ENCODE results near the gene ARSJ. TPM values are rescaled to one million over a fixed set of nuclear protein-coding genes. Genes with fewer than 3 reads are reported as not detected.

Gene ARSJ
- total and polyA plus RNA-seq, 2 of the 8 experiments (the other 6 are each of a cell fraction or from before 2014, with no cell fraction given) = 1.4 to 6.3 TPM

DNA sequence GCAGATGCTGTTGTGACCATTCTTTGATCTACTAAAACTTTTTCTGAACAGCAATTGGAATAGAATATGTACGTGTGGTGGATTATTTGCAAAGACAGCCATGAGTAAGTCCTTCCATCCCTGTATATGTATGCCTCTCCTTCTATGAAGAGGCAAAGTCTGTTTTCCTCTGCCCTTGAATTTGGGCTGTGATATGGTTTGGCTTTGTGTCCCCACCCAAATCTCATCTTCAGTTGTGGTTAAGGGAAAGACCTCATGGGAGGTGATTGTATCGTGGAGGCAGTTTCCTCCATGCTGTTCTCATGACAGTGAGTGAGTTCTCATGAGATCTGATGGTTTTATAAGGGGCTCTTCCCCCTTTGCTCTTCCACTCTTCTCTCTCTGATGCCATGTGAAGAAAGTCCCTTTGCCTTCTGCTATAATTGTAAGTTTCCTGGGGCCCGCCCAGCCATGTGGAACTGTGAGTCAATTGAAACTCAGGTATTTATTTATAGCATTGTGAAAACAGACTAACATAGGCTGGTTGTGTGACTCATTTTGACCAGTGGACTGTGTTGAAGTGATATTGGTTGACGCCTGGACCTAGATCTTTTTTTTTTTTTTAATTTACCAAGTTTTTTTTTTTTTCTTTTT lies 109.6 kb downstream of the ARSJ start:
- H2BK120ac ChIP-seq (replicated peaks; ENCODE audit: low read depth, low read length) = no peak overlapping the region
- TF ChIP-seq CHD2 (IDR thresholded peaks at IDR 0.05; ENCODE audit: low read length) = no peak
- TF ChIP-seq FOSL1 (IDR thresholded peaks at IDR 0.05; ENCODE audit: insufficient read depth, low read depth, low read length) = no peak
- no peak for TF ChIP-seq SIX5 (IDR thresholded peaks at IDR 0.05; ENCODE audit: low read depth, low read length)
- no peak for TF ChIP-seq MAFK (IDR thresholded peaks at IDR 0.05; ENCODE audit: low read depth, low read length)
- TF ChIP-seq POU5F1 (IDR thresholded peaks at IDR 0.05; ENCODE audit: low read depth, low read length) = no peak
- TF ChIP-seq GTF2F1 (IDR thresholded peaks at IDR 0.05; ENCODE audit: borderline replicate concordance, low read depth, low read length) = no peak
- TF ChIP-seq CEBPB (IDR thresholded peaks at IDR 0.05; ENCODE audit: low read depth, low read length) = no peak
- TF ChIP-seq SP1 (IDR thresholded peaks at IDR 0.05; ENCODE audit: low read depth, low read length) = no peak
- TF ChIP-seq TCF12 (IDR thresholded peaks at IDR 0.05; ENCODE audit: low read depth, low read length) = no peak
- TF ChIP-seq CBX5 (IDR thresholded peaks at IDR 0.05; ENCODE audit: low read depth, low read length) = no peak
- no peak for TF ChIP-seq NANOG (IDR thresholded peaks at IDR 0.05; ENCODE audit: insufficient read depth, low read depth, low read length, poor library complexity, severe bottlenecking)
- no peak for TF ChIP-seq HDAC6 (IDR thresholded peaks at IDR 0.05; ENCODE audit: low read depth, low read length)
- TF ChIP-seq EGR1 (IDR thresholded peaks at IDR 0.05; ENCODE audit: borderline replicate concordance, low read depth, low read length) = no peak
- TF ChIP-seq RXRA (IDR thresholded peaks at IDR 0.05; ENCODE audit: insufficient read depth, low read depth, low read length) = no peak
- no peak overlapping the region for H4K5ac ChIP-seq (ENCODE audit: insufficient read length, low read depth, low read length)
- FAIRE-seq (no peak), DNase-seq (ENCODE audit: low read depth in 1 of 2, low spot score in 2 of 2) (no peak)
- peaks cover 0 to 6% (median 4%) of the 10 kb centered on the region in 4 experiments; a peak in 4 of 7 replicates for H3K4me1 ChIP-seq (replicated peaks in 1 of 4; ENCODE audit: control insufficient read depth in 3 of 4, insufficient read depth in 4 of 4, low read length in 3 of 4)
- H2AFZ ChIP-seq (ENCODE audit: low read length) = no peak overlapping the region
- H3K56ac ChIP-seq (replicated peaks; ENCODE audit: insufficient read length, low read depth, low read length) = no peak overlapping the region
- no peaks in the 10 kb centered on the region for H3K23me2 ChIP-seq (ENCODE audit: low read depth, low read length)
- H2BK15ac ChIP-seq (ENCODE audit: low read length) = 0 out of 2 replicates have a peak overlapping the region, but pooled peaks have one; percentile 54
- no peak overlapping the region for H3K4ac ChIP-seq (replicated peaks; ENCODE audit: insufficient read length, low read depth, low read length)
- no peaks in the 10 kb centered on the region for H3K79me2 ChIP-seq (ENCODE audit: control insufficient read depth in 1 of 2, insufficient read depth in 2 of 2, low read length in 2 of 2)
- H2BK5ac ChIP-seq (ENCODE audit: low read depth, low read length) = no peak overlapping the region
- H3K9me3 ChIP-seq (ENCODE audit: insufficient read depth in 2 of 2, low read depth in 1 of 2, low read length in 1 of 2) = no peaks in the 10 kb centered on the region
- no peak overlapping the region for H3K14ac ChIP-seq (ENCODE audit: insufficient read length)
- H3K36me3 ChIP-seq (ENCODE audit: control insufficient read depth in 2 of 4, insufficient read depth in 4 of 4, low read length in 3 of 4) = no peaks in the 10 kb centered on the region
- 0 out of 2 replicates have a peak overlapping the region, but pooled peaks have one; percentile 9 for H2BK20ac ChIP-seq (ENCODE audit: low read length)
- H3K23ac ChIP-seq (ENCODE audit: insufficient read length) = no peak overlapping the region
- no peak overlapping the region for H3K18ac ChIP-seq (ENCODE audit: extremely low read depth, low read length)
- H3K79me1 ChIP-seq (ENCODE audit: low read depth, low read length) = no peaks in the 10 kb centered on the region
- H2AK5ac ChIP-seq (ENCODE audit: low read depth, low read length) = no peak overlapping the region
- H4K91ac ChIP-seq (replicated peaks; ENCODE audit: insufficient read length, low read length) = no peak overlapping the region
- no peak overlapping the region for H3K4me3 ChIP-seq (ENCODE audit: extremely low read depth in 1 of 4, insufficient read depth in 2 of 4, low read depth in 3 of 4, low read length in 4 of 4)
- POLR2A ChIA-PET (ENCODE audit: partially characterized antibody) = no interaction called here
- no peaks in the 10 kb centered on the region for H4K20me1 ChIP-seq (replicated peaks in 1 of 2; ENCODE audit: control insufficient read depth in 1 of 2, insufficient read depth in 2 of 2, low read length in 2 of 2)
- no peaks in the 10 kb centered on the region for H3K27me3 ChIP-seq (replicated peaks in 1 of 4; ENCODE audit: control insufficient read depth in 3 of 4, extremely low read depth in 1 of 4, insufficient read depth in 3 of 4, low read length in 3 of 4)
- H3K4me2 ChIP-seq (ENCODE audit: insufficient read depth in 1 of 2, low read depth in 2 of 2, low read length in 2 of 2) = no peak overlapping the region
- H2BK12ac ChIP-seq (ENCODE audit: low read depth, low read length) = no peak overlapping the region
- H3K9ac ChIP-seq (replicated peaks in 1 of 4; ENCODE audit: extremely low read depth in 1 of 4, low read depth in 3 of 4, low read length in 3 of 4) = no peak overlapping the region
- CTCF ChIA-PET (ENCODE audit: partially characterized antibody) = no interaction called here
- H3K27ac ChIP-seq (ENCODE audit: low read depth, low read length) = no peak overlapping the region
- WGBS, 2 experiments (ENCODE audit: extremely low coverage in 1 of 2, insufficient coverage in 1 of 2, insufficient read length in 1 of 2, insufficient replicate concordance in 2 of 2, low coverage in 1 of 2, low lambda C conversion rate in 2 of 2, missing lambda C conversion rate in 1 of 2) = 95% methylated on average over 4 of the region's 4 CpGs; no CpG with 5 or more reads in 1 of the 2 experiments
- no peak overlapping the region for H4K8ac ChIP-seq (ENCODE audit: extremely low read depth, insufficient read depth, low read length)

All from H1 (cell line).